HL-60 (cell line): ENCODE results near the gene CLCN4.

Source experiments
- CTCF ChIP-seq: IDR thresholded peaks from one replicate; pipeline ENCODE4 v1.5.1; 2011; ENCODE audit warnings: low read length, control low read depth, inconsistent platforms; ENCODE audit not compliant: insufficient read depth
- GABPA ChIP-seq: IDR thresholded peaks from 2 replicates; pipeline ENCODE4 v1.6.1; 2012; ENCODE audit warnings: low read depth

GRCh38 chrX:10168226-10168625, 11.5 kb downstream of the CLCN4 start:
- TF ChIP-seq CTCF (no peak), GABPA (no peak)
